Posterior cingulate gyrus (tissue), 11 donors: ENCODE measurements around the gene SOWAHC.
A peak's percentile ranks its signal among the peaks of the same experiment; 100 is the strongest.
"Not testable (repeated sequence)": the region's sequence is repeated elsewhere in the genome, so short reads cannot be mapped to it uniquely, and the experiment has no call there.

Experiments
- DNase-seq, 10 donors: peaks; one replicate each; pipeline versions ENCODE4 v3.0.0 to v3.0.0-alpha.2; 2020 to 2021; ENCODE audit warnings: mixed read lengths in 3 of 10
- intact Hi-C: fragments of 100-400 bp; cut with DNase I; formaldehyde crosslinking; loops from one replicate; pipeline ENCODE4 v1.15.1; 2023

The SOWAHC gene

GRCh38 chr2:109614715-109615636, 812 bp downstream of the SOWAHC start:
- DNase-seq, result peak in 2 of 10 donors; percentile 13 to 83
- intact Hi-C loops, result no loop called here

- intact Hi-C loops, result no loop called here
- no peak for DNase-seq
Measured at GRCh38 chr2:109615637-109616144, 1.5 kb downstream of the SOWAHC start.

DNA sequence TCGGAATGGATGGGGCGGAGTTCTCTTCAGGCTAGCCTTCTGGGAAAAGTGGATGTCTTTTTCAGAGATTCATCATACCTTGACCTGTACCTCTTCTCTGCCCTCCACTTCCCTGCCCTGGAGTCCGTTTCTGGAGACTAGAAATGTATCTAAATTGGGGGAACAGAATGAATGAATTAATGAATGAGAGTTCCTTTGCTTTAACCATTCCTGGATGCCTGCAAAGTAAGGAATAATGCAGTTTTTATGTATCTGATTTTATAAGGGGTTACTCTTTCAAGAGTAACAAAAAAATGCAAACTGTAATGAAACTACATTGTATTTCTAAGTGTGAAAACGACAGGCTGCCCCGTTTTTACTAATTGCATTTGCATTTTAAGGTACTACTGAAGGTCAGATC, 2.0 kb downstream of the SOWAHC start:
- intact Hi-C loops, result no loop called here

GRCh38 chr2:109619032-109619615, 5.0 kb downstream of the SOWAHC start:
- intact Hi-C loops, result no loop called here

More for the DNA sequence above, 2.0 kb downstream of the SOWAHC start:
- no peak for DNase-seq

GRCh38 chr2:109623297-109623696, 9.1 kb downstream of the SOWAHC start:
- intact Hi-C loops, result no loop called here
- DNase-seq, result peak in 1 of 10 donors; percentile 49

More at GRCh38 chr2:109619032-109619615, 5.0 kb downstream of the SOWAHC start:
- no peak for DNase-seq

- intact Hi-C loops, result no loop called here
Measured at GRCh38 chr2:109623923-109624322, 9.8 kb downstream of the SOWAHC start.

DNA sequence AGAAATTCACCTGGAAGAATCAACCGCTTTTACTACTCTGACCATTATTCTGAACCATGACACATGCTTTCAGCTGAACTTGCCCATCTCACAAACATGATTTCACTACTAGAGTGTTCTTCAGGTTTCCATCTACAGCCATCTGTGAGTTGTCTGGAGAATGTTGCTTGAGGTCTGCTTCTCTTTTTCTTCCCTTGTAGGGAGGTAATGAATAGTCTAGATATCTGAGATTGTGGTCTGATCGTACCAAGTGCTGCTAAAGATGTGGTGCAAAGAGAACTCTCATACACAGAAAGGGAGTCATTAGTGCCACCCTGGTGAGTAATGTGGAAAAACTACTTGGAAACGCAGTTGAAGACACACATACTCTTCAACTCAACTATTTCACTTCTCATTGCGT, 10.2 kb downstream of the SOWAHC start:
- intact Hi-C loops, result no loop called here
- no peak for DNase-seq

More at GRCh38 chr2:109623923-109624322, 9.8 kb downstream of the SOWAHC start:
- DNase-seq, result peak in 1 of 10 donors; percentile 6

GRCh38 chr2:109628321-109628720, 14.2 kb downstream of the SOWAHC start:
- intact Hi-C loops, result not testable (repeated sequence)
- DNase-seq, result peak in 1 of 10 donors; percentile 57

GRCh38 chr2:109629867-109630266, 15.7 kb downstream of the SOWAHC start:
- intact Hi-C loops, result no loop called here
- DNase-seq, result peak in 1 of 10 donors; percentile 2

DNA sequence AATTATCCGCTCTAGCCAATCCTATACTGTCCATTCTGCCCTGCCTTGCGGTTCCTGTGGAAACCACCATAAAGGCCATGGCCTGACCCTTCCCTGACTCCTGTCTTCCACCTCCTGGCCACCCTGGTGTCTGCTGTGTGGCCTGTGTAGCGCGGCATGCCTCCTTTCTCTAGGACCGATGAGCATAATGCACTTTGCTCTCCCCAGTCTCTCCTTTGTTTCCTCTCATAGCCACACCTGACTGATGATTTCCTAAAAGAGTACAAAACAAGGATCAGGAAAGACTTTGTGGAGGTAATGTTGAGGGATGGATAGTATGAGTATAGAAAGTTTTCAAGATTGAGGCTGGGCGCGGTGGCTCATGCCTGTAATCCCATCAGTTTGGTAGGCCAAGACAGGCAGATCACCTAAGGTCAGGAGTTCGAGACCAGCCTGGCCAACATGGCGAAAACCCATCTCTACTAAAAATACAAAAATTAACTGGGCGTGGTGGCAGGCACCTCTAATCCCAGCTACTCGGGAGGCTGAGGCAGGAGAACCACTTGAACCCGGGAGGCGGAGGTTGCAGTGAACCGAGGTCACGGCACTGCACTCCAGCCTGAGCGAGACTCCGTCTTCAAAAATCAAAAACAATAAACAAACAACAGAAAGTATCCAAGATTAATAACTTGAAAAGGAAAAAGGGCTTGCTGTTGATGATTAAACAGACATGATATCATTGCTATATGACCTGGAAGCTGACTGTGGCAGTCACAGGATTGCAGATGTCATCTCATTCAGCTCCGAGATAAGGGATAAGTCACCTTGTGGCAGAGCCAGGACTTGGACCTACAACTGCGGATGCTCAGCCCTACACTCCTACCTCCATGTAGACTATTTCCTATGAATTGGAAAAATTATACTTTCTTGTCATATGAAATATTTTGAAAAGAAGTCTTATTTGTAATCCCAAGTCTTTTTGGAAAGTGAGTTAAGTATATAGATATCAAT, 16.6 kb downstream of the SOWAHC start:
- intact Hi-C loops, result no loop called here
- DNase-seq, result peak in 1 of 10 donors; percentile 43

- intact Hi-C loops, result no loop called here
- peak in 1 of 10 donors; percentile 11 for DNase-seq
Measured at GRCh38 chr2:109631741-109632140, 17.6 kb downstream of the SOWAHC start.

DNA sequence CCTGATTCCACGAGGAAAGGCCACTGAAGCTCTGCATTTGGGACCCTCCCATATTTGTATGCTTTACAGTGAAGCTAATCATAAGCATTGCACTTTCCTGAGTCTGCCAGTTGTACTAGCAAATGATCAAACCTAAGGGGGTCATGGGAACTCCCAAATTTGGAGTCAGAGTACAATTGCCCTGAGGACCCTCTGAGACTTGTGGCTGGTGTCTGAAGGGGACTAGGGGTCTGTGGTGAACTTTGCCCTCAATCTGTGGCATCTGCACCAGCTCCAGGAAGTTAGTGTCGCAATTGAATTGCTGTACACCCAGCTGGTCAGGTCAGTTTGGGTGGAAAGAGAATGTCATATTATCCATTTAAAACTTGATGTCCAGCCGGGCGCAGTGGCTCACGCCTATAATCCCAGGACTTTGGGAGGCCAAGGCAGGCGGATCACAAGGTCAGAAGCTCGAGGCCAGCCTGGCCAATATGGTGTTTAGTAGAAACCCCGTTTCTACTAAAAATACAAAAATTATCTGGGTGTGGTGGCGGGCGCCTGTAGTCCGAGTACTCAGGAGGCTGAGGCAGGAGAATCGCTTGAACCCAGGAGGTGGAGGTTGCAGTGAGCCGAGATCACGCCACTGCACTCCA, 18.1 kb downstream of the SOWAHC start:
- intact Hi-C loops, result no loop called here
- DNase-seq, result peak in 1 of 10 donors; percentile 43

GRCh38 chr2:109633284-109633961, 19.3 kb downstream of the SOWAHC start:
- DNase-seq, result peak in 1 of 10 donors; percentile 4
- intact Hi-C loops, result no loop called here

GRCh38 chr2:109635426-109636304, 21.5 kb downstream of the SOWAHC start:
- peak in 1 of 10 donors; percentile 22 for DNase-seq
- intact Hi-C loops, result no loop called here

DNA sequence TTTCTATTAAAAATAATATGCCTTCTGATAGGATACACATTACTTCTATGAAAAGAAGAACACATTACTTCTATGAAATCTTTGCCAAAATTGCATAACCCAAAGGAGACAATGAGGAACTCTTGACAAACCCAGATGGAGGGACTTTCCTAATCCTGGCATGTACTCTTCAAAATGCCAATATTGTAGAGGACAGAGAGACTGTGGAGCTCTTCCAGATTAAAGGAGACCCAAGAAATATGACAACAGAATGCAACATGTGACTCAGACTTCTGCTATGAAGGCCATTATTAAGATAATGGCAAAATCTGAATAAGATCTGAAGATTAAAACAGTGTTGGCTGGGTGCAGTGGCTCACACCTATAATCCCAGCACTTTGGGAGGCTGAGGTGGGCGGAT, 22.2 kb downstream of the SOWAHC start:
- intact Hi-C loops, result no loop called here
- no peak for DNase-seq

DNA sequence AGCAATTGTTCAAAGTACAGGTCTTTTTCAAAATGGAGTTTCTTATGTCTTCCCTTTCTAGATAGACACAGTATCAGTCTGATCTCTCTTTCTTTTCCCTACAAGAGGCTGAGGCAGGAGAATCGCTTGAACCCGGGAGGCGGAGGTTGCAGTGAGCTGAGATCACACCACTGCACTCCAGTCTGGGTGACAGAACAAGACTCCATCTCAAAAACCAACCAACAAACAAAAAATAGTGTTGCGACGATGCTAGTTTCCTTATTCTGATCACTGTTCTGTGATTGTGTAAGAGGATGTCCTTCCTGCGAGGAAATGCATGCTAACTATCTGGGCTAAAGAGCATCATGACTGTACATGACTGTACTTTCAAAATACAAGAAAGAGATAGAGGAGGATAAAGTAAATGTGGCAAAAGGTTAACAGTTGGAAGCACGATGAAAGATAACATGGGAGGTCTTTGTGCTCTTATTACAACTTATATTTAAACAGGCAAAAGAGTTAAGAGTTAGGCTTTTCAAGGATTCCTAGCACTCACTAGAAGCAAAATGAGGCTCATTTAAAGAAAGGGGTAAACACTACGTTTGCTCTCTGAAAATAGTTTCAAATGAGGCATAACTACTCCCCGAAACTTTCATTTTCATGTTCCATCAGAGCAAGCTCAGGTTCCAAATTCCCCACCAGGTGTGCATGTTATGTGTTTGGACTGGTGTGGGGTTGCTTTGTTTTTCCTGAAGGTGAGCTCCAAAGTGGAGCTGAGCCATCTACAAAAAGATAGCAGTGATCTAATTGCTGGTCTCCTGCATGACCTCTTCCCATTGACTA, 23.8 kb downstream of the SOWAHC start:
- intact Hi-C loops, result no loop called here
- peak in 1 of 10 donors; percentile 2 for DNase-seq

GRCh38 chr2:109638795-109639194, 24.6 kb downstream of the SOWAHC start:
- DNase-seq, result peak in 1 of 10 donors; percentile 71
- intact Hi-C loops, result no loop called here
